K562 (cell line): ENCODE results near the gene MCAT. TPM values are rescaled to one million over a fixed set of nuclear protein-coding genes. Genes with fewer than 3 reads are reported as not detected.

ENCODE experiments used
- ADNP ChIP-seq: fragments of 200-800 bp; sonication (Bioruptor generic); IDR thresholded peaks from 2 replicates; pipeline ENCODE4 v1.6.1; 2016; ENCODE audit warnings: missing genetic modification characterization, missing compliant biosample characterization
- BCOR ChIP-seq: fragments of 450-650 bp; IDR thresholded peaks from 2 replicates; pipeline ENCODE4 v1.6.1; 2016
- CEBPZ ChIP-seq: fragments of 150-350 bp; IDR thresholded peaks from 2 replicates; pipeline ENCODE4 v1.6.1; 2014; ENCODE audit warnings: low read depth, mild to moderate bottlenecking, low read length, borderline replicate concordance
- RERE ChIP-seq: sonication (generic); formaldehyde crosslinking; IDR thresholded peaks from 2 replicates; pipeline ENCODE4 v1.8.0; 2023; ENCODE audit warnings: missing genetic modification reagents, mild to moderate bottlenecking, borderline replicate concordance
- polyA plus RNA-seq, 8 experiments: library from polyadenylated mRNA; depleted of rRNA in 4 of 8; stranded (reverse) in 5 of 8; unstranded in 3 of 8; fragments of >200 nt; fragmentation: Nextera tagmentation in 2 of 8; fragmentation: Illumina TruSeq in 1 of 8; extraction: Ambion mirVana in 2 of 8; extraction: Trizol in 1 of 8; gene quantifications; 2 replicates each; pipeline versions ENCODE4 v1.2.1 to v1.2.3, GENCODE V29; 2011 to 2014; ENCODE audit warnings: inconsistent platforms in 1 of 8, missing spikeins in 1 of 8
- total RNA-seq, 7 experiments: library from RNA; depleted of rRNA in 6 of 7; stranded (reverse); fragments of >200 nt in 6 of 7; fragmentation: Illumina TruSeq in 2 of 7; extraction: Trizol in 2 of 7; gene quantifications; 2 replicates each; pipeline versions ENCODE4 v1.2.1 to v1.2.3, GENCODE V29; 2011 to 2021; ENCODE audit warnings: low replicate concordance in 1 of 7

MCAT gene
- total and polyA plus RNA-seq, 9 of the 15 experiments (the other 6 are each of a cell fraction or from before 2014, with no cell fraction given), result 3.3 to 27.8 (median 13.9) TPM

- no peak for TF ChIP-seq CEBPZ
- TF ChIP-seq BCOR, result peak; percentile 83
- no peak for TF ChIP-seq RERE
- TF ChIP-seq ADNP, result 0 out of 2 replicates have a peak, but pooled peaks have one; percentile 58
Measured at GRCh38 chr22:43150731-43151206, 7.6 kb upstream of the MCAT start (continued).
